ENCODE data around the gene LSAMP.

The LSAMP gene

DNA sequence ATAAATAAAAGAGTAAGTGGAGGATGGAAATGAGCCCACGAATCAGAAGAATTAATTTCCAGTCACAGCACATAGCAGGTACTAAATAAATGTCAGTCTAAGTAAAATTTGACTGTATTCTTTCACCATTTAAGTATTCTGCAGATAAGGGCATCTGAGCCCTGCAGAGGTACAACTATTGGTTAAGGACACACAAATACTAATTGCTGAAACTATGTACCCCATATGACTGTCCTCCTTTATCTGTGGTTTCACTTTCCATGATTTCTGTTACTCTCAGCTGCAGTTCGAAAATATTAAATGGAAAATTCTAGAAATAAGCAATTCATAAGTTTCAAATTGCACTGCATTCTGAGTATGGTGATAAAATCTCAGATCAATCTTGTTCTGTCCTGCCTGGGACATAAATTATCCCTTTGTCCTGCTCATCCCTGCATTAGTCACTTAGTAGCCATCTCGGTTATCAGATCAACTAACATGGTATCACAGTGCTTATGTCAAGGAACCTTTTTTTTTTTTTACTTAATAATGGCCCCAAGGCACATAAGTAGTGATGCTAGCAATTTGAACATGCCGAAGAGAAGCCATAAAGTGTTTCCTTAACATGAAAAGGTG is 95.1 kb downstream of the LSAMP start:
- no peak for DNase-seq

DNA sequence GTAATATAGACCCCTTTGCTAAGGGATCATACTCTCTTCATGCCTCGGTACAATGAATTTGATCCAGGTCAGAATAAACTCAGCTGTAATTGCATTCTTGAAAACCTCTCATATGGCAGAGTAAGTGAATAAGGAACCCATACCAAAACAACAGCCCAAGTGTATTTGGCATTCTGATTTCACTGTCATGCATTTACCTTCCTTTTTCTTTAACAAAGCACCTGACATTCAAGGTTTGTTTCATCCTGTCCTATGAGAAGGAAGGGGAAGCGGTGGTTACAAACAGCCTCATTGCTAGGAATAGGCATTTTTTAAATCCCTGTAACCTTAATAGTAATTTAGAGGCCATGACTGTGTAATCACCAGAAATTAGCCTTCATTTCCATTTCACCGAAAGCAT is 97.1 kb downstream of the LSAMP start:
- DNase-seq = no peak

DNA sequence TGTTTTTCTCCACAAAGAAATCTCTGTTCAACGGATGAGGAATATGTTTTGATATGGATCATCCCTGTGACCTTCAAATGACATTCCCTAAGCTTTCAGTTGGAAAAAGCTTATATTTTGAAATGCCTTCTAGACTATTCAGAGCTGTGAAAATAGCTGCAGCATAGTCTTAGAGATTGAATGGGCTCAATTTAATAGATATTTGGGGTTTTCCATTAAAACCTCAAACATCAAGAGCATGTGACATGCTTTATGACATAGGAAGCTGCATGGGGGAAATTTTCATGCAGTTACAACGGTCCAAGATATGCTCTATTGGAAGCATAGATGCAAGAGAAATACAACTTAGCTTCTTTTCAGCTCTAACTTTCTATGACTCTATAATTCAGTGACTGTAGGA is 102.8 kb downstream of the LSAMP start:
- DNase-seq = no peak

DNA sequence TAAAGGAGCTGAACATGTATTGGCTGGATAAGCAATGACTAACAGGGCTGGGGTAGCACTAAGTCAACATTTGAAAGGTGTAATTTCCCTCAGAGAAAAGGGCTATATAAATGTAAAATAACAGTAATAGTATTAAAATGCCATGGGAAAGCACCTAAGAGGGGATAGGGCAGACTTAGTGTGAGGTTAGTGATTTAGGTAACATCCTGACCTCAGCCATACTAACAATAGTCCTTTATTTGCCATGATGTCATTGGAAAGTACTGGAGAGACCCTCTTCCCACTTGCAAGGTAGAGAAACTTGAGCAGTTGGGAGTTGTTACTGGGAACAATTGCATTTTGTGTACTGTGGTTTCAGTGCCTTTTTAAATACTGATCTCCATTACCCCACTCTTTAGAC is 103.4 kb downstream of the LSAMP start:
- DNase-seq = no peak

DNA sequence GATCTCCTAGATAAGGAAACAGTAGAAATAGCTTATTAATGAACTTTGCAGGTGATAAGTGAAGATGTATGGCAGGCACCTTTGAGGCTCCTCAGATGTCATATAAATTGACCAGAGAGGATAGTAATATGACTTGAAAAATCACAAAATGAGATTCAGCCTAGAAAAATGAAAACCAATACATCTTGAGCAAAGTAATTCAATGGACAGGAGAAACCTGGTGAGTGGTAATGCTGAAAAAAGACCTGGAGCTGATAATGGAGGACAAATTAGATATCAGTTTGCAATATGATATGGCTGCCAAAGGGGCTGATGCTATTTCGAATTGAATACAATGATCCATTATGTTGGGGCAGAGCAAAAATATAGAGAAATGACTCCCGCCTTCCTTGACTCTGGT is 103.9 kb downstream of the LSAMP start:
- DNase-seq = no peak

DNA sequence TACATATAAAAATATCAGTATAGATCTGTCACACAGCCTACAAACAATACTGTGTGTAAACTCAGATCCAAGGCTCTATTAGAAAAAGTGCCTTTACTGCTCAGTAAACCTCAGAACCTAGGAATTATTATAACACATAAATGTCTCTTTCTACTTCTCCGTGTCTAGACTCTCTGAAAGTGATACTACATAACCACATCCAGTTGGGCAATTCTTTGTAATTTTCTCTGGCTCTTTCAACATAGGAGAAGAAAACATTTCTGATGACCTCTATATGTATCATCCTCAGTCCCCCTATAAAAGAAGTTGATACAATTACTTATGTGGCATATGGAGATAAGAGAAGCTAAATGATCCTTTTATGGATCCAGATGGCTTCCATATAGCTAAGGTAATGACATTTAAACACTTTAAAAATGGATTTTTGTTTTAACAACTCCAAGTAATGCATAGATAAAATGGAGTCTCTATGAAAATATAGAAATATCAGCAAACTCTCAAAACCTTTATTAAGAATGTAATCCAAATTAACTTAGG is 104.5 kb downstream of the LSAMP start:
- DNase-seq = no peak

DNA sequence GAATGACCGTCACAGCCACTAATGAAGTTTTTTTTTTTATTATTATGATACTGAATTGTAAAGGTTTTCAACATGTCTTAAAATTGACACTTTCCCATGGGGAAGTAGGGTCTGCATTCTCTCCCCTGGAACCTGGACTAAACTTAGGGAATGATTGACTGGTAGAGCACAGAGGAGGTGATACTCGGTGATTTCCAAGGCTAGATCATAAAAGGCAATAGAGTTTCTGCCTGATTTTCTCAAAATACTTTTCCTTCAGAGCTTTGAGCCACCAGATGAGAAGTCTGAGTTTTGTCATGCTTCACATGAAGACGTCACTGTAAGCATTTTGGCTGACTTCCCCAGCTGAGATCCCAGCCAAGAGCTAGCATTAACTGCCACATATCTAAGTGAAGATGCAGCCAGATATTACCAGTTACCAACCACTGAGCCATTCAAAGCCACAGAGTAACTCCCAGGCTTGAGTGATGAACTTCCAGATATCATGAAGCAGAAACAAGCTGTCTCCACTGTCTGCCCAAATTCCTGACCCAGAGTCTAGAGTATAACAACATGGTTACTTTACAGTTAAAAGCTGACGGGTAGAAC is 105.8 kb downstream of the LSAMP start:
- DNase-seq = no peak

DNA sequence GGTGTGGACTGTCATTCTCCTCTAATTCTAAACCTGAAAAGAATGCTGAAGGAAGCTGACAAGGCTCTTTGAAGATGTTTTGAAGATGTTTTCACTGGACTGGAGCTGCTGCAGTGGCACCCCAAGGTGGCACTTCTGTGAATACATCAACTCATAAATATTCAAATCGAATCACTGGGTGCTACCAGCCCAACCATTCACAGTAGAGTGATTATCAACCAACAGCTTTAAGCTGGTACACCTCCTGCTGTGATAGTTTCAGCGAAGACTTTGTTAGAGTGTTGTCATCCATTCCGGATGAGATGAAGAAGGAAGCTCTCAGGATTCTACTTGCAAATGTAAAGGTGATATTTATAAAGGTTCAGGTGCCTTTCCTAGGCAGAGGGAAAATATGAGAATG is 106.6 kb downstream of the LSAMP start:
- DNase-seq = no peak

DNA sequence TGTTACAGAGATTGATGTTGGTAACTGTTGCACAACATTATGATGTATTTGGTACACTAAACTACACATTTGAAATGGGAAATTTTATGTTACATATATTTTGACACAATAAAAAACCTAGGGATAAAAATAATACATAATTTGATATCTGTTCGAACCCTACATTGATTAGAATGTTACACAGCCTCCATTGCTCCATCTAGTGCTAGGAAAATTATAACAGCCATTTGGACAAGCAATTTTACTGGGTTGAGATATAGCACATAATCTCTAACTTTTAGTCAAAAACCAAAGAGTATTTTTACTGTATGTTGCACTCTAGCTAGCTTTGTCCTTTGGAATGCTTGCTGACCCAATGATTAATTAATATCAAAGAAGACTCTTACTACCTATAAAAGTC is 108.1 kb downstream of the LSAMP start:
- no peak for DNase-seq

DNA sequence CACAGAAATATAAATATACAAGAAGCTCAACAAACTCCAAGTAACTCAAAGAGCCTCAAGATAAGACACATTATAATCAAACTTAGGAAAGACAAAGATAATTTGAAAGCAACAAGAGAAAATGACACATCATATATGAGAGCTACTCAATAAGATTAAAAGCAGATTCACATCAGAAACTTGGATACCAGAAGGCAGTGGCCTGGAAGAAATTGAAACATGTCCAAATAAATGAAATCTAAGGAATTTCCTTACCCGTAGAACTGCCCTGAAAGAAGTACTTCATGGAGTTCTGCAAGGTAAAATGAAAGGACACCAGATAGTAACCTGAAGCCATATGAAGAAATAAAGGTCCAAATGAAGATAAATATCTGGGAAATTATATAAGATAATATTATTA is 113.9 kb downstream of the LSAMP start:
- DNase-seq = no peak

DNA sequence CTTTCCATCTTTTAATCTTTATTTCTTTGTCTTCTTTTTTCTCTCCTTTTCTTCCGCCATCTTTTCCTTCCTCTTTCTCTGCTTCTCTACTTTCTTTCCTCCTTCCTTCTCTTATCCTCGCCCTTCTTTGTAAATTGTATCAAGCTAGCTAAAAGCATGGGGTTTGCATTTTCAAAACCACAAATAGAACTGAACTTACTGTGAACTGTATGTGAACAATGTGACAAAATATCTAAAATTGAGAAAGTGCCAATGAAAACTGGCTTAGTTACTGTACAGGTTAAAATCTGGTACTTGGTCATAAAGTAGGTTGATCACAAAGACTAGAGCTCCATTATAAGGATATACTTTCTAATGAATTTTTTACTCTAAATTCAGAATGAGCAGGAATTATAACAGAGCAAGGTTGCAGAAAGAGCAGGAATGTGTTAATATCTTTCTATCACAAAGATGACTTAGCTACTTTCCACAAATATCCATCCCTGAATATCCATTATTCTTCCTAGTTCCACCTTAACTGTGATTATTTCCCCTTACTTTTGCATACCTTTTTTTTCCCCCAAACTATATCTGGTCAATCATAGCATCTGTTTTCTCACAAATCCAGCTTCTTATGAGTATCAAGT is 122.4 kb downstream of the LSAMP start:
- no peak for DNase-seq

DNA sequence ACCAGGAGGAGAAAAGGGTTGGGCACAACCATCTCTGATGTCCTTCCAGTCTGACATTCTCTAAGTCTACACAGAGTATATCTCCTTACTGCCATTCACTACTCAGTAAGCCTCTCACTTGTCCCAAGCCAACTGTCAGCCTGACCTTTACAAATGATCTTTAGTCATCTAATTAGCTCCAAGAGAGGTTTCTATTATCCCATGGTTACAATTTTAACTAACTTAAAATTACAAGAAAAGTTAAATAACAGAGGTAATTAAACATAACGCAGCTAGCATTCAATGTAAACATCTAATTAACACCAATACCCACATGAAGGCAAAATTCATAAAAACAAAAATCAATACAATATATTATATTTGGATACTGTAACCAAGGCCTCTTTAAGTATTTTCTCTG is 126.9 kb downstream of the LSAMP start:
- DNase-seq = no peak

DNA sequence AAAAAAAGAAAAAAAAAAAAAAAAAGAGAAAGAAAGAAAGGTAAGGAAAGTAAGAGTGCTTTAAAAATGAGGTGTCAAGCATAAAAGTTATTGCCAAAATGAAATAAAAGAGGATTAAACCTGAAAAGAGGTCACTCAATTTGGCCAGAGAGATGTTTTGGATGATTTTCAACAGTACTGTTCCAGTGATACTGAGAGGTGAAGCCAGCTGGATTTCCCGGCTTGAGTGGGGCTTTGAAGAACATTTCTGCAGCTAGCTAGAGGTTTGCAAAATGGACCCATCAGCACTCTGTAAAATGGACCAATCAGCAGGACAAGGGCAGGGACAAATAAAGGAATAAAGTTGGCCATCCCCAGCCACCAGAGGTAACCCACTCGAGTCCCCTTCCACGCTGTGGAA is 128.5 kb downstream of the LSAMP start:
- DNase-seq = no peak

DNA sequence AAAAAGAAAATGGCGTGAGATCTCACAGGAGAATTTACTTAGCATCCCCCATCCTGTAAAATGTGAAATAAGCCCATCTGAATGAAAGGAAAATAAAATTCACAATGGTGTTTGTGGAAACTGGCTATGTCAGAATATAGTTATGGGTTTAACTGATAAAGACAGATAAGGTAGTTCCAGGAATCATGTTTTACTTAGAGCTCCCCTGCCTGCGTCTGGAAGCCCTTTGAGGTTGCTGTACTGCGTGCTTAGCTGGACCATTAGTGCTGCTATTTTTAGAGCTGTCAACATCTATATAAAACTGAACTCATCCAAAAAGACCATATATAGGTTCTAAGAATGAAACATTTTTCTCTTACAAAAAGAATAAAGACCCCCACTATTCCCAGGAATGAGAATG is 130.8 kb downstream of the LSAMP start:
- no peak for DNase-seq

DNA sequence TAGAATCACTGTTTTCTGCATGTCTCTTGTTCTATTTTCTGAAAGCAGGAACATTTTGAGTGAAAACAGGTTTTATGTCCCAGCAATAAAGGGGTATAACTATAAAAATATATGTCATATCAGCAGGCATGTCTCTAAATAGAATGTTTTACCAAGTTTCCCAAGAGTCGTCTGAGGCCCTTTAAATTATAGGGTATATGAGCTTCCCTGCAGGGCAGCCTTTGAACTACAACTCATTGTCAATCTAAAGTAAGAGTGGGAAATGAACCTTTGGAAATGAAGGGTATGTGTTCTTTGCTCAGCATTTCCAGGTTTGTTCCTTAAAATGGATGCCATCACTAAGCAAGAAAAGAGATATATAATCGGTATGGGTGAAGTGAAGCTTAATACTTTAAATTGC is 138.6 kb downstream of the LSAMP start:
- no peak for DNase-seq

DNA sequence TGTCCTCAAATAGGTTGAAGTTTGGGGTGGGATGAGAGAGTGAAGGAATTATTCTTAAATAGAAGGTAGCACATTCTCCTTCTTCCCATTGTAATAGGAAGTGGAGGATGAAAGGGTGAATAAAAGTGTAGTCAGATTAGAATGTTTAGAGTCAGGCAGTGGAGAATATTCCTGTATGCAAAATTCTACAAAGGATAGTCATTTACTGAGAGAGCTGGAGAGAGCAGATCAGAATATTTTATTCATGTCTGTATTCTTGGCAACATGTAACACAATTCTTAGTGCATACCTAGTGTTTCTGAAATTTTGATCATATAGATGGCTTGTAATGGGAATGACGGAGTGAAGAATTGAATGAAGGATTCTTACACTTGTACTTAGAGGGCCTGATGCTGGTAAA is 139.1 kb downstream of the LSAMP start:
- no peak for DNase-seq

DNA sequence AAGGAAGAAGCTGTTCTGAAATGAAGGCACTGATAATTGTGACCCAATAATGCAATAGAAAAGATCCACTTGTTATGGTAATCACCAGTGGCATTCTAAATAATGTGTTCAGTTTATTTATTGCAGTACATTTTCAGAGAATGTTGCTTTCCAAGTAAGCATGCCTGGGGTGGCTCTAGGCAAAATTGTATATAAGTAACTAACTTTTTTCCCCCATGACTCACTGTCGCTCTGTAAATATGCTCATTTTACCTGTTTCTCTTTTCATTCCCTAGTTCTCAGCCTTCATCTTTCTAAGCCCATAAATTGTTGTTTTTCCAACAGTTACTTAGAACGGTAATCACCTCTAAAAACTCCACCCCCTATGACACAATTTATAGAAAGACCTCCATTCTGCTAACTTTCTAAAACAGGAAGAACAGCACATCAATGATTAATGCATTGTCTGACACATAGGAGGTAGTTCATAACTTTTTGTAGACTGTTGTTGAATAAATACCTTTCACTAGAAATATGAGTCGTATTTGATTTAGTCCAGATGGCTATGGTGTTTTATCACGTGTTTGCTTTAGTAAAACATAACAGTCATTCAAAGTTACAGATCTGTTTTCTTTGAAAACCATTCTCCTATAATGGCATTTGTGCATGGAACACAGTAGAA is 143.1 kb downstream of the LSAMP start:
- no peak for DNase-seq

DNA sequence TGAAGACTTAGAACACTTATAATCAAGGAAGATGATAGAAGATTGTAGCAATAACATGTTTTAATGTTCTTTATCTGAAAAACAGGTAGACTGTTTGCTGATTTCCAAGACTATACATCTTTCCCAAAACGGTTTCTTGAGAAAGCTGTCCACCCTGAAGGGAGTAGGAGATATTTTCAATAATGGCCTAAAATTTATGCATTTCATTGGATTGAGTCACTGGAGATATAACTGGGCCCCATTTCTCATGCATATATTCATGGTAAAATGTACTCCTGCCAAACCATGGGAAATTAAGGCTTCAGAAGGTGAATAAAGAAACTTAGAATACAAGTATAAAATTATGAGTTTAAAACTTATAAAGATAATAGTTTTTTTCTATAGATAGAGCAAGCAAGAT is 143.9 kb downstream of the LSAMP start:
- DNase-seq = no peak

DNA sequence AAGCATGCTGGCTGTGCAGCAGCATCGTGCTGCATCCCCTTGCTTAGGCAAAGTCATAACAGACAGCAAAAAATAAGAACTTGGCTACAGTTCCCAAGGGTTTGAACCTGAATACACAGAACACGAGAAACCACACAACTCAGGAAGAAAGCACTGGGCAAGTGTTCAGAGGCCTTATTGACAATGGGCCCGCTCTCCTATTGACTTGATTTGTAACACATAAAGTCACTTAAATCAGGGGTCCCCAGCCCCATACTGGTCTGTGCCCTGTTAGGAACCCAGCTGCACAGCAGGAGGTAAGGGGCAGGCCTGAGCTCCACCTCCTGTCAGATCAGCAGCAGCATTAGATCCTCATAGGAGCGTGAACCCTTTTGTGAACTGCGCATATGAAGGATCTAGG is 145.1 kb downstream of the LSAMP start:
- no peak for DNase-seq

DNA sequence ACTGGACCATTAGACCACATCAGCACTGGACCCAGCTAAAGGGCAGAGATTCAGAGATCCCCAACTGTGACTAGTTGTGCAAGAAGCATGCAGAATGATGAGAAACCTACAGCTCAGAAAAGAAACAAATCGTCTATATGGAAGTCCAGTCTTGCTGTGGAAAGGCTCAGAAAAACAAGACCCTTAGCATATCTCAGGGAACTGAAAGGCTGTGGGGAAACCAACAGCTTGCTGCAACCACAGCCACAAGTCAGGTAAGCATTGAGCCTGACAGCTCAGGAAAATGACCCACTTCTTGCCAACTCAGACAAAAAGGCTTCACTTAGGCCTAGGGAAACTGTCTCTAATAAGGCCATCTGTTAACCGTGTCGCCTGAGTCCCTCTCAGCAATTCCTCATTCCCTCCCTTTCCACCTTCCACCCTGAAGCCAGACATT is 145.6 kb downstream of the LSAMP start:
- DNase-seq = no peak

DNA sequence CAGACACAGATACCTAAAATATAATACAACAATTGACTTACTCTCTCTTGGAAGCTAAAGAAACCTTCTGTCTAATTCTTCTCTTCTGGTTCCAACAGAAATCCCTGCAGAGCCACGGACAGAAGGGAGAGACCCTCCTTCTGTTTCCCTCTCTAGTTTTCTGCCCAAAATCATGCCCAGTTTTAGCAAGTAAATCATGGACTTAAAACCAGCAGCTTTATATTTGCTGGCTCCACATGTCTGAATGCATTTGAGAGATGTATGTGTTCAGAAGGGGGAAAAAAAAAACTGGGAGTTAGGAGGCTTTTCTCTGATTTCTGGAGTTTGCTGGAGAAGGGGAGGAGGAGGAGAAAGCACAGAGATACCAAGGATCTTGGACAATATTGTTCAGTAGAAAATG is 147.1 kb downstream of the LSAMP start:
- no peak for DNase-seq

DNA sequence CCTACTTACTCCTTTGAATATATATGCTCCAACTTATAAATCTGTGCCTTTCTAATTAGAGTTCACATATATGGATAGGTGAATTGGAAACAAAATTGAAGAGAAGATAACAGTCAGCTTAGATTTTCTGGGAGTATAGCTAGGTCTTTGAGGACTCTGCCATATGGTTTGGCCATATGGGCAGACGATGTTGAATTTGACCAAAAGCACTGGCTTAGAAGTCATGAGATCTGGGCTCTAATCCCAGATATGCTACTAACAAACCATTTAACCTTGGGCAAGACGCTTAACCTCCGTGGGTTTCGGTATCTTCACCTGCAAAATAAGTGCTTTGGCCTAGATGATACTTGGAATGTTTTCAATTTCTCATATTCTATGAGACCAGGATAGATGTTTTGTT is 154.1 kb downstream of the LSAMP start:
- no peak for DNase-seq

DNA sequence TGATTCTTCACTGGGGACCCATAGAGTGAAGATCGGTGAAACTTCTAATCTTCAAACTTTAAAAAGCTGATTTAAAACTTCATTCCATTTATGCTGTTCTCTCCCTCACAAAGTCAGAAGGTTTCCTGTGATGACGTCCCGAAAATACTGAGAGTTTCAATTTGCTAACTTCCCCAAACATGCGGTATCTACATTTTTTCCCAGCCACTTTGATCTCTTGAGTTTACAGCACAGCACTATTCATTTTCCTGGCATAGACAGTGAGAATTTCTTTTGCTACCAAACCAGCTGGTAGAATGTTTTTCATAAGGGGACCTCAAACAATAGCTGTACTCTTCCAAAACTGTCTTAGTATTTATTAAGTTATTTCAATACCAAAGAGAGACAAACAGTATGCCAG is 156.8 kb downstream of the LSAMP start:
- DNase-seq = no peak

DNA sequence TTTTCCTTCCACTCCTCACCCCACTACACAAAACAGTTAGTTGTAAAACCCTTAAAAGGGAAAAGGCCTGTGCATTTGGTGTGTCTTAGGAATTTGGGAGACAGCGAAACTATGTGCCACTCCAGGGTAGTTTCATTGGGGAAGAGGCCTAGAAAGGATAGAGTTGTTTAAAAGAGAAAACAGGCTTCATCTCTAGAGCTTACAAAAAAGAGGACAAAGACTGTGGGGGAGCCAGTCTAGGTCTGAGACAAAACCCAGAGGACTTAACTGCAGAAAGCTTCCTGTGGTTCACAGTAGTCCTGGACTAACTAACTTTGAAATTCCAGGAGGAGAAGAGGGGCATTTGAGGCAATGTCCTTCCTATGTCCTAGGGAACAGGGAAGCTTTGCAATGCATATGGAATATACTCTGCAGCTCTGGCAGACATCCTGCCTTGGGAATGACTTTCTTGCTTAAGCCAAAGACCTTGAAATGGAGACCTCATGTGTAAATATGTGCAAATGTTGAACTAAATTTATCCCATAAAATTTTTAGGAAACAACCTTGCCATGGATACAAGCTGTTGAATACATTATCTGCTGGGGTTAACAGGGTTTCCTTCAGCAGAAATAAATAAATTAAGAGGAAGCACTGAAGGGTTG is 159.4 kb downstream of the LSAMP start:
- no peak for DNase-seq

Data from CD4-positive, alpha-beta T cell treated with Interleukin-17A for 1 hour (primary cell).